ENCODE results near the gene PPIP5K2.

GRCh38 chr5:103260951-103261350 lies 140.8 kb downstream of the PPIP5K2 start:
- TF ChIP-seq CTCF (IDR thresholded peaks at IDR 0.05) (no peak), POLR2A (IDR thresholded peaks at IDR 0.05) (no peak), POLR2AphosphoS5 (IDR thresholded peaks at IDR 0.05) (no peak), EP300 (IDR thresholded peaks at IDR 0.05) (no peak)

Measured in gastroesophageal sphincter (tissue), 3 donors.